ENCODE results near the gene PPP2R2C. TPM values are rescaled to one million over a fixed set of nuclear protein-coding genes. Genes with fewer than 3 reads are reported as not detected.

PPP2R2C gene
- total RNA-seq, 6 experiments from 2014 or later = 0.12 to 0.27 TPM; not detected in 4

DNA sequence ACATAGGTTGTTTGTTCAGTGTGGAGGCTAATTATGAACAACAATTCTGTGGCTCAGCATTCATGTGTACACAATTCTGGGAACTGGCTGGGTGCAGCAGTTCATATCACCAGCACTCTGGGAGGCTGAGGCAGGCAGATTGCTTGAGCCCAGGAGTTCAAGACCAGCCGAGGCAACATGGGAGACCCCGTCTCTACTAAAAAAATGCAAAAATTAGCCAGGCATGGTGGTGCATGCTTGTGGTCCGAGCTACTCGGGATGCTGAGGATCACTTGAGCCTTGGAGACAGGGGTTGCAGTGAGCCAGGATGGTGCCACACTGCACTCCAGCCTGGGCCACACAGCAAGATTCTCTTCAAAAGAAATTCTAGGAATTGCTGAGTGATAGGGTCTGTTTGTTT, 4.5 kb upstream of the PPP2R2C start:
- H3K27ac ChIP-seq = no peak overlapping the region
- TF ChIP-seq POLR2A (IDR thresholded peaks at IDR 0.05) = no peak
- intact Hi-C loops (cut with DNase I) = no loop called here
- no peaks in the 10 kb centered on the region for H3K27me3 ChIP-seq
- no peaks in the 10 kb centered on the region for H3K4me1 ChIP-seq
- ATAC-seq = no peak
- no peak overlapping the region for H3K4me3 ChIP-seq
- H3K9me3 ChIP-seq = no peaks in the 10 kb centered on the region
- no peak for DNase-seq
- 67% methylated on average over 4 of the region's 4 CpGs for WGBS (ENCODE audit: insufficient coverage, low coverage, low lambda C conversion rate, missing lambda C conversion rate)
- H3K36me3 ChIP-seq = no peaks in the 10 kb centered on the region

DNA sequence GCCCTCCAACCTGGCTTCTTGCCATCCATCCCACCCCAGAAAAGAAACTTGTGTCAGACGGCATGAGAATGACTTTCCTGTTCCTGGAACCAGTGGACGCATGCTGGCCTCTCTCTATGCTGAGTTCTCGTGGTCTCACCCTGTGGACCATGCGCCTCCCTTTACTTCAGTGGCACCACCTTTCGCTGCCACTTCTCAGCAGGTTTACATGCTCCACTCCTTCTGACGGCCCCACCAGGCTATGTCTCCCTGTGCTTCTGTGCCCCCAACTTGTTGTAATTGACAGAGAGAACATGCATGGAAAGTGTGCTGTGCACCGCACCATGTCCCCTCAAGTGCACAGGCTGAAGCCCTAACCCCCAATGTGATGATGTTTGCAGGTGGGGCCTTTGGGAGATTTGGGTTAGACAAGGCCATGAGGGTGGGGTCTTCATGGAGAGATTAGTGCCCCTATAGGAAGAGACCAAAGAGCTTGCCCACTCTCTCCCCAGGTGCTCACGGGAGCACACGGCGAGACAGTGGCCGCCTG, 3.1 kb upstream of the PPP2R2C start:
- ATAC-seq = no peak
- Histone ChIP-seq H3K4me1 (peaks cover 0 to 8% (median 0%) of the 10 kb centered on the region in 4 donors), H3K36me3 (no peaks in the 10 kb centered on the region), H3K9me3 (no peaks in the 10 kb centered on the region), H3K4me3 (no peak overlapping the region), H3K27ac (no peak overlapping the region), H3K27me3 (peaks cover 0 to 8% of the 10 kb centered on the region in 2 donors)
- WGBS (ENCODE audit: insufficient coverage, low coverage, low lambda C conversion rate, missing lambda C conversion rate) = 61% methylated on average over 7 of the region's 11 CpGs
- no peak for DNase-seq
- TF ChIP-seq, protein P1, sequence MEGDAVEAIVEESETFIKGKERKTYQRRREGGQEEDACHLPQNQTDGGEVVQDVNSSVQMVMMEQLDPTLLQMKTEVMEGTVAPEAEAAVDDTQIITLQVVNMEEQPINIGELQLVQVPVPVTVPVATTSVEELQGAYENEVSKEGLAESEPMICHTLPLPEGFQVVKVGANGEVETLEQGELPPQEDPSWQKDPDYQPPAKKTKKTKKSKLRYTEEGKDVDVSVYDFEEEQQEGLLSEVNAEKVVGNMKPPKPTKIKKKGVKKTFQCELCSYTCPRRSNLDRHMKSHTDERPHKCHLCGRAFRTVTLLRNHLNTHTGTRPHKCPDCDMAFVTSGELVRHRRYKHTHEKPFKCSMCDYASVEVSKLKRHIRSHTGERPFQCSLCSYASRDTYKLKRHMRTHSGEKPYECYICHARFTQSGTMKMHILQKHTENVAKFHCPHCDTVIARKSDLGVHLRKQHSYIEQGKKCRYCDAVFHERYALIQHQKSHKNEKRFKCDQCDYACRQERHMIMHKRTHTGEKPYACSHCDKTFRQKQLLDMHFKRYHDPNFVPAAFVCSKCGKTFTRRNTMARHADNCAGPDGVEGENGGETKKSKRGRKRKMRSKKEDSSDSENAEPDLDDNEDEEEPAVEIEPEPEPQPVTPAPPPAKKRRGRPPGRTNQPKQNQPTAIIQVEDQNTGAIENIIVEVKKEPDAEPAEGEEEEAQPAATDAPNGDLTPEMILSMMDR (IDR thresholded peaks at IDR 0.05) = no peak
- TF ChIP-seq POLR2A (IDR thresholded peaks at IDR 0.05) = no peak
- intact Hi-C loops (cut with DNase I) = no loop called here

DNA sequence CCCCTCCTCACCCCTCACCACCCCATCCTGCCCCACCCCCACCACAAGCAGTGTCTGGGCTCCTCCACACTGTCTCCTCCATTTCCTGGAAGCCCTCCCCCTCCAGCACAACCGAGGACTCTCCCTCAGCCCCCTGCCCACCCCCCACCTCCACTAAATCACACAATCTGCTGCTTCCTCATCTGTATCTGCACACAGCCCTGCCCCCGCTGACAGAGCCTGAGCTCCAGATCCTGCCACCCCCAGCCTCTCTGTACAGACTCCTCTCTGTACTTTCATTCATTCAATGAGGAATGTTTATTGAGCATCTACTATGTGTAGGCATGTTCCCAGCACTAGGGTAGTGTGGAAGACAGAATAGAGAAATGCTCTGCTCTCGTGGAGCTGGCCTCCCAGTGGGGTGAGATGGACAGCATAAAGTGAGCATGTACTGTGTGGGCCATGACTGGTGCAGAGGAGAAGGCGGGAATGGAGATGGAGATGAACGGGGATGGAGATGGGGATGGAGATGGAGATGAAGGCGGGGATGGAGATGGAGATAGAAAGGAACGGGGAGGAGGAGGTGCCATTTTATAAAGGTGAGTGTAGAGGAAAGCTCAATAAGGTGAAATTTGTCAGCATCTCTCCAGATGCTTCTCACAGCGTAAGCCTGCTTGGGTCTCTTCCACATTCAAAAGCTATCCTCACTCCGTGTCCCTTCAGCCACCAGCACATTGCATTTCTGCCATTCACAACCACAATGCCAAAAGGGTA, 2.5 kb upstream of the PPP2R2C start:
- intact Hi-C loops (cut with DNase I) = no loop called here
- Histone ChIP-seq H3K4me3 (no peak overlapping the region), H3K36me3 (no peaks in the 10 kb centered on the region), H3K4me1 (peaks cover 0 to 12% (median 0%) of the 10 kb centered on the region in 4 donors), H3K27ac (no peak overlapping the region), H3K27me3 (peaks cover 0 to 8% of the 10 kb centered on the region in 2 donors), H3K9me3 (no peaks in the 10 kb centered on the region)
- DNase-seq (no peak), ATAC-seq (no peak)
- TF ChIP-seq POLR2A (IDR thresholded peaks at IDR 0.05) = no peak
- TF ChIP-seq, protein P1 (IDR thresholded peaks at IDR 0.05) = no peak
- 53% methylated on average over 7 of the region's 9 CpGs for WGBS (ENCODE audit: insufficient coverage, low coverage, low lambda C conversion rate, missing lambda C conversion rate)

DNA sequence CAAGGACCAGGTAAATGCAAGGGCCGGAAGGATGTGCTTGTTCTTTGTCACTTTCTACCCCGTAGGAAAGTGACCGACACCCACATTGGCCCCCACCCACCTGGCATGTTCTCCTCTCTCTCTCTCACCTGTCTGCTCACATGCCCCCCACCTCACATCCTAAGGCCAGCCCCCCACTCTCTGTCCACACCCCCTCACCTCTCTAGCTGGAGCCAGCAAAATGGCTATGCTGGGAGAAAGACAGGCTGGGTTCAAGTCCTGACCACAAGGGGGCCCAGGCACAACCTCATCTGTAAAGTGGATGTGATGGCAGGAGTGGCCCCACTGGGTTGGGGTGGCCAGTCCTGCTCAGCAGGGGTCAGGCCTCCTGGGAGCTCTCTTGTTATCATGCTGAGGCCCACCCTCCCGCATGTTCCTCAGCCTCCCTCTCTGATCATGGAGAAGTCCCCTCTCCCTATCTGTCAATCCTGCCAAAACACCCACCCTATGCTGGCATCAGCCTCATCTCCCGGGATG, 1.7 kb upstream of the PPP2R2C start:
- H3K27me3 ChIP-seq = peaks cover 0 to 8% of the 10 kb centered on the region in 2 donors
- no peak overlapping the region for H3K4me3 ChIP-seq
- DNase-seq = no peak
- H3K36me3 ChIP-seq = no peaks in the 10 kb centered on the region
- H3K27ac ChIP-seq = no peak overlapping the region
- TF ChIP-seq POLR2A (IDR thresholded peaks at IDR 0.05) = no peak
- TF ChIP-seq, protein P1 (IDR thresholded peaks at IDR 0.05) = no peak
- peak in 2 of 4 donors; percentile 19 to 34 for ATAC-seq
- intact Hi-C loops (cut with DNase I) = no loop called here
- peaks cover 0 to 12% (median 0%) of the 10 kb centered on the region in 4 donors for H3K4me1 ChIP-seq
- WGBS (ENCODE audit: insufficient coverage, low coverage, low lambda C conversion rate, missing lambda C conversion rate) = no CpG with 5 or more reads among the region's 5 CpGs
- no peaks in the 10 kb centered on the region for H3K9me3 ChIP-seq

All from right lobe of liver (tissue), 6 donors.